Body of pancreas (tissue), 4 donors: Measurements from ENCODE around the gene CHD6. TPM values are rescaled to one million over a fixed set of nuclear protein-coding genes. Genes with fewer than 3 reads are reported as not detected.

Source experiments
- ATAC-seq: fragments of 150-250 bp; one replicate; pipeline ENCODE4 v1.9.1; 2016
- DNase-seq, 4 donors: peaks; one replicate each; pipeline ENCODE4 v3.0.0-alpha.2; 2019
- H3K27ac ChIP-seq, 4 donors: fragments of 200-600 bp; sonication (generic); 1 replicate in 3 of 4; 2 replicates in 1 of 4; pipeline versions ENCODE4 v1.5.1 to v1.6.1; 2016 to 2019; ENCODE audit warnings: mild to moderate bottlenecking in 1 of 4, mixed read lengths in 1 of 4, moderate library complexity in 1 of 4
- H3K27me3 ChIP-seq, 2 donors: fragments of 200-600 bp; sonication (generic); one replicate each; pipeline ENCODE4 v1.6.0; 2016; ENCODE audit warnings: mild to moderate bottlenecking in 1 of 2
- H3K36me3 ChIP-seq, 2 donors: fragments of 200-600 bp; sonication (generic); replicated peaks in 1 of 2; 2 replicates each; pipeline ENCODE4 v1.5.1; 2016; ENCODE audit warnings: low read depth in 2 of 2; ENCODE audit not compliant: insufficient read depth in 1 of 2
- H3K4me1 ChIP-seq: fragments of 200-600 bp; sonication (generic); one replicate; pipeline ENCODE4 v1.6.0; 2016
- H3K4me3 ChIP-seq, 2 donors: fragments of 200-600 bp; sonication (generic); 1 replicate in 1 of 2; 2 replicates in 1 of 2; pipeline ENCODE4 v1.5.1; 2016 to 2019
- H3K9me3 ChIP-seq, 3 donors: fragments of 200-600 bp; sonication (generic); 1 replicate in 2 of 3; 2 replicates in 1 of 3; pipeline ENCODE4 v1.5.1; 2016
- CTCF ChIP-seq, 7 experiments: fragments of 450-650 bp in 4 of 7; fragments of 200-600 bp in 3 of 7; sonication (generic) in 3 of 7; IDR thresholded peaks; one replicate each; pipeline ENCODE4 v1.5.1; 2016 to 2019; ENCODE audit warnings: antibody characterized with exemption in 7 of 7
- POLR2A ChIP-seq, 3 donors: fragments of 450-650 bp; IDR thresholded peaks; one replicate each; pipeline ENCODE4 v1.6.1; 2016; ENCODE audit warnings: antibody characterized with exemption in 3 of 3, mild to moderate bottlenecking in 2 of 3
- WGBS, 2 donors: methylation state at CpG; one replicate each; pipeline ENCODE4 v1.1.5; 2017; 5-methylcytosine and 5-hydroxymethylcytosine counted together
- intact Hi-C: fragments of 100-400 bp; cut with DNase I; formaldehyde crosslinking; loops from one replicate; pipeline ENCODE4 v1.15.1; 2023
- total RNA-seq, 2 donors: library from RNA; depleted of rRNA; stranded (reverse); fragments of >200 nt; gene quantifications; one replicate each; pipeline ENCODE4 v1.1.0, GENCODE V29; 2016

The CHD6 gene
- total RNA-seq, 2 donors from 2014 or later = 21.8 to 43.5 TPM

- DNase-seq = peak in 1 of 4 donors; percentile 41
- WGBS, 2 donors = 85 to 90% methylated on average over 4 of the region's 4 CpGs
- intact Hi-C loops = no loop called here
These were observed 13.6 kb upstream of the CHD6 start for GRCh38 chr20:41631826-41632225.

GRCh38 chr20:41630846-41631245, 12.7 kb upstream of the CHD6 start:
- H3K4me3 ChIP-seq = no peak overlapping the region
- intact Hi-C loops = no loop called here
- 89 to 91% methylated on average over 1 of the region's 1 CpG for WGBS, 2 donors
- no peaks in the 10 kb centered on the region for H3K27me3 ChIP-seq
- H3K27ac ChIP-seq = no peak overlapping the region
- TF ChIP-seq CTCF (IDR thresholded peaks at IDR 0.05) (no peak), POLR2A (IDR thresholded peaks at IDR 0.05) (no peak)
- no peaks in the 10 kb centered on the region for H3K36me3 ChIP-seq
- ATAC-seq (no peak), DNase-seq (no peak)
- H3K9me3 ChIP-seq = no peaks in the 10 kb centered on the region
- H3K4me1 ChIP-seq = no peaks in the 10 kb centered on the region

More at GRCh38 chr20:41631826-41632225, 13.6 kb upstream of the CHD6 start:
- H3K4me1 ChIP-seq = no peaks in the 10 kb centered on the region
- ATAC-seq = no peak
- TF ChIP-seq POLR2A (IDR thresholded peaks at IDR 0.05) = no peak
- TF ChIP-seq CTCF (IDR thresholded peaks at IDR 0.05) = no peak
- no peaks in the 10 kb centered on the region for H3K9me3 ChIP-seq
- H3K4me3 ChIP-seq = no peak overlapping the region
- no peaks in the 10 kb centered on the region for H3K36me3 ChIP-seq
- H3K27ac ChIP-seq = no peak overlapping the region
- H3K27me3 ChIP-seq = no peaks in the 10 kb centered on the region

- Histone ChIP-seq H3K27me3 (no peaks in the 10 kb centered on the region), H3K36me3 (no peaks in the 10 kb centered on the region), H3K9me3 (no peaks in the 10 kb centered on the region), H3K4me1 (no peaks in the 10 kb centered on the region), H3K27ac (no peak overlapping the region), H3K4me3 (no peak overlapping the region)
- ATAC-seq (no peak), DNase-seq (no peak)
- TF ChIP-seq POLR2A (IDR thresholded peaks at IDR 0.05) (no peak), CTCF (IDR thresholded peaks at IDR 0.05) (no peak)
- 84 to 91% methylated on average over 5 of the region's 5 CpGs for WGBS, 2 donors
- intact Hi-C loops = no loop called here
These were observed 9.6 kb upstream of the CHD6 start for GRCh38 chr20:41627611-41628244.

GRCh38 chr20:41627001-41627495, 8.9 kb upstream of the CHD6 start:
- TF ChIP-seq POLR2A (IDR thresholded peaks at IDR 0.05) (no peak), CTCF (IDR thresholded peaks at IDR 0.05) (no peak)
- no peak for ATAC-seq
- H3K9me3 ChIP-seq = no peaks in the 10 kb centered on the region
- DNase-seq = no peak
- intact Hi-C loops = no loop called here
- H3K4me1 ChIP-seq = no peaks in the 10 kb centered on the region
- H3K27me3 ChIP-seq = no peaks in the 10 kb centered on the region
- no peaks in the 10 kb centered on the region for H3K36me3 ChIP-seq
- 79 to 87% methylated on average over 1 of the region's 1 CpG for WGBS, 2 donors
- no peak overlapping the region for H3K27ac ChIP-seq
- no peak overlapping the region for H3K4me3 ChIP-seq
